ENCODE results near the gene PMVK.

GRCh38 chr1:154940213-154940560 is 3.7 kb upstream of the PMVK start:
- TF ChIP-seq, protein P1, sequence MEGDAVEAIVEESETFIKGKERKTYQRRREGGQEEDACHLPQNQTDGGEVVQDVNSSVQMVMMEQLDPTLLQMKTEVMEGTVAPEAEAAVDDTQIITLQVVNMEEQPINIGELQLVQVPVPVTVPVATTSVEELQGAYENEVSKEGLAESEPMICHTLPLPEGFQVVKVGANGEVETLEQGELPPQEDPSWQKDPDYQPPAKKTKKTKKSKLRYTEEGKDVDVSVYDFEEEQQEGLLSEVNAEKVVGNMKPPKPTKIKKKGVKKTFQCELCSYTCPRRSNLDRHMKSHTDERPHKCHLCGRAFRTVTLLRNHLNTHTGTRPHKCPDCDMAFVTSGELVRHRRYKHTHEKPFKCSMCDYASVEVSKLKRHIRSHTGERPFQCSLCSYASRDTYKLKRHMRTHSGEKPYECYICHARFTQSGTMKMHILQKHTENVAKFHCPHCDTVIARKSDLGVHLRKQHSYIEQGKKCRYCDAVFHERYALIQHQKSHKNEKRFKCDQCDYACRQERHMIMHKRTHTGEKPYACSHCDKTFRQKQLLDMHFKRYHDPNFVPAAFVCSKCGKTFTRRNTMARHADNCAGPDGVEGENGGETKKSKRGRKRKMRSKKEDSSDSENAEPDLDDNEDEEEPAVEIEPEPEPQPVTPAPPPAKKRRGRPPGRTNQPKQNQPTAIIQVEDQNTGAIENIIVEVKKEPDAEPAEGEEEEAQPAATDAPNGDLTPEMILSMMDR (IDR thresholded peaks at IDR 0.05), result no peak
- TF ChIP-seq OVOL2 (CRISPR knock-in tag; IDR thresholded peaks at IDR 0.05; ENCODE audit: borderline replicate concordance) (no peak), ZBTB21 (CRISPR knock-in tag; IDR thresholded peaks at IDR 0.05; ENCODE audit: borderline replicate concordance) (no peak)
